OCI-LY3 (cell line): ENCODE measurements around the gene SIK3.

Experiments used
- CTCF ChIP-seq: fragments of 200-600, 300-600 bp; sonication (generic); IDR thresholded peaks from 2 replicates; pipeline ENCODE4 v1.5.1; 2014; ENCODE audit warnings: antibody characterized with exemption, low read length, low read depth
- EZH2phosphoT487 ChIP-seq: fragments of 200-600 bp; shearing (Covaris generic); IDR thresholded peaks from 2 replicates; pipeline ENCODE4 v1.6.1; 2018; ENCODE audit warnings: antibody characterized with exemption, mixed run types, low read depth

DNA sequence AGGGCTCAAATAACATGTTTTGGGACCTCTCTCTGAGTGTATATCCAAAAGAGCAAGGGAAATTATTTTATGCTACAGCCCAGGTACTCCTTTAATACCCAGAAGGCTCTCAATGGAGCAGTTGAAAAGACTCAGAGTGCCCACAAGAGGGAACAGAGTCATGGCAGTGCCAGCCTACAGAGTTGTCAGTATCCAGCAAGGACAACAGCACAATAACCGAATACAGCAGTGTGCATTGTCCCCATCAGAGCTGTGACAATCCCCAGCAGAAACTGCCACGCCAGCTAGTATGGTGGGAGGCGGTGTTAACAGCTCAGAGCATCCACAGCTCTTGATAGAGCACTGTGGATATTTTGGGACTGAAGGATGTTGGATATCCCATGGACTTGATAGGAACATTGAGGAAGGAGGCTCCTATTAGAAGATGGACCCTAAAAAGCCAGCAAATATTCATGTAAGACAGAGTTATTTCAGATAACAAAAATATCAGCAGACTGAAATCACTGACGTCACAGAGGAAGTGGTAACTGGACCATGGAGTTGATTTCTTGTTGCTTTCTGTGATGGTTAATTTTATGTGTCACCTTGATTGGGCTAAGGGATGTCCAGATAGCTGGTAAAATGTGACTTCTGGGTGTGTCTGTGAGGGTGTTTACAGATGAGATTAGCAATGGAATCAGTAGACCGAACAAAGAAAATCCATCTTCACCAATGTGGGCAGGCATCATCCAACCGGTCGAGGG is 28.2 kb upstream of the SIK3 start:
- no peak for TF ChIP-seq CTCF
- no peak for TF ChIP-seq EZH2phosphoT487
